ENCODE data around the gene TCERG1L.

The TCERG1L gene

GRCh38 chr10:131316321-131317075, 5.0 kb upstream of the TCERG1L start:
- in situ Hi-C loops (cut with MboI; ENCODE audit: low sequenced_read_pairs) = no loop called here

DNA sequence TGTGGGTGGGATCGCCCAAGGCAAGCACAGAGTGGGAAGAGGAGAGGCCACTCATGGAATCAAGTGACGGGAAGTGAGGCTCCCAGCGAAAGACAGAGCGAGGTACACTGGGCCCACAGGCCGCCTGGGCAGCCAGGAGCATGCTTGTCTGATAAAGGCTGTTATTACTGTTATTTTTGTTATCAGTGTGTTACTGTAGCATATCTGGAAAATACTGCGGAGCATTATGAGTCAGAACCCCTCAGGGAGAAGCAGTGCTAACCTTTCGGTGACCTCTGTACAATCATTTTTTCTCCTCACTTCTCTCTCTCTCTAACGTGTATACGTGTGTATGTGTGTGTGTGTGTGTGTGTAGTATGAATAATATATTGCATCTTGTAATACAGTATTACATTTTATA, 3.8 kb upstream of the TCERG1L start:
- in situ Hi-C loops (cut with MboI; ENCODE audit: low sequenced_read_pairs) = no loop called here

DNA sequence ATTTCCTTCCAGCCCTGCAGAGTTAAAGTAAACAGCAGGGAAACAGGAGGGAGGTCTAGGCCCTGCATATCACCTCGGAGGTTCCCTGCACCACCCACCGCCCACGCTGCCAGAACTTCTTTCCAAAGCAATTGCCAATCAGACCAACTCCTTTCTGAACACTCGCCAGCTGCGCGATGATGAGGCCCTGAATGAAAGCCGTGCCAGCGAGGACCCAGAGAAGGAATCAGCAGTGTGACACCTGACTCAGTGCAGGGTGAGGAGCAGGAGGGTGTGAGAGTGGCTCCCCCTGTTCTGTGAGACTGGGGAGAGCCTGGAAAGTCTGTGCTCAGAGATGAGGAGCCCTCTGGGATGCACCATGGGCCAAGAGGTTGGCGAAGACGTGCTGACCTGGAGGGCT, 3.3 kb upstream of the TCERG1L start:
- in situ Hi-C loops (cut with MboI; ENCODE audit: low sequenced_read_pairs) = no loop called here

DNA sequence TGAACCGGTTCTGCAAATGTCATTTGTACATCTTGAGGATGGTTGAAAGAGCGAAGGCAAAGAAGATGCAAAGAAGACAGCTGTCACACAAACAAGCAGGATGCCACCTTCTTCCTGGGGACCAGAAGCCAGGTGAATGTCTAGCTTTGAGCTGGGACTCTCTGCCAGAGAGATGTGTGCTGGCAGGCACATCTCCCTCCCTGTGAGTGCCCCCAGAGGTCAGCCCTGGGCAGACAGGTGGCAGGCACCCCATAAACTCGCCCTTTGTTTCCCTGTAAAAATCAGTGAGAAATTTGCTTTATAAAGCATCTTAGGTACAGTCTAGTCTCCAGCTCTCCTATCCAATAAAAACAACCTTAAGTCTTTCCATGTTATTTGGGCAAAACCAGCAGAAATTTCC, 2.6 kb upstream of the TCERG1L start:
- in situ Hi-C loops (cut with MboI; ENCODE audit: low sequenced_read_pairs) = no loop called here

DNA sequence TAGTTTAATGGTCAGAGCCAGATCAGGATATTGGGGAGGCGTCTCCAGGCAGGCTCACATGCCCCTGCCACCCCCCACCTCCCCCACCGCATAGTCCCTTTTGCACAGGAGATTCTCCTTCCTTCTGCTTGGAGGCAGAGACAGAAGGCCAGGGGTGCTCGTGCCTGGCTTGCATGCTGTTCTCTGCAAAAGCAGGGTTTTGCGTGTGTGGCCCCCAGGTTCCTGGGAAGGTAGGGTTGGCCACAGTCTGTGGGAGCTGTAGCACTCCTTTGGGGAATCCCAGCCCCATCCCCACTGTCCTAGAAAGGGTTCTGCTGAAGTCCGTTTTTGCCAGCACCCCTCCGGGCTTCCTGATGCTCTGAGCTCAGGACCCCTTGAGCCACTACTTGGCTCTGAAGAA, 1.9 kb upstream of the TCERG1L start:
- in situ Hi-C loops (cut with MboI; ENCODE audit: low sequenced_read_pairs) = no loop called here

DNA sequence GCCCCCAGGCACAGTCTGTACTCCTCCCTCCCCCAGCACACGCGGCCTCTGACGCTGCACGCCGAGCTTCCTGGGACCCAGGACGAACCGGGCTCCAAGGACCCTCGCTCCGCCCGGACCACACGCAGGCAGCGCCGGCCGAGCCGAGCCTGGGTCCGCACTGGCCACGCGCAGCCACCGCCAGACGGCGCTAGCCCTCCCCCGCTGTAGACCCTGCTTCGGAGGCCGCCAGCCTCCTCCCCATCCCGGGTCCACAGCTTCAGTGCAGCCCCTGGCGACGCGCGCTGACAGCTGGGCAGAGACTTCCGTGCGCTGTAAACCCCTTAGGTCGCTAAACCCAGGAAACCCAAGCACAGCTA, 936 bp upstream of the TCERG1L start:
- in situ Hi-C loops (cut with MboI; ENCODE audit: low sequenced_read_pairs) = no loop called here

DNA sequence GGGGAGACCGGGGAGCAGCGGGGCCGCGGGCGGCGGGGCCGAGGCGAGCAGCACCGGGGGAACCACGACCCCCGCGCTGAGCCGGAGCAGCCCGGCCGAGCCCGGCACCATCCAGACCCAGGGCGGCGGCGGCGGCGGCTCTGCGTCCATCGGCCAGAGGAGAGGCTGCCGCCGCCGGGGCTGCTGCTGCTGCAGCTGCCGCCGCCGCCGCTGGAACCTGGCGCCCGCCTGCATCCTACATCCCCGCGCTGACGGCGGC, 190 bp downstream of the TCERG1L start:
- in situ Hi-C loops (cut with MboI; ENCODE audit: low sequenced_read_pairs) = no loop called here

- in situ Hi-C loops (cut with MboI; ENCODE audit: low sequenced_read_pairs) = no loop called here
These were observed 745 bp downstream of the TCERG1L start for GRCh38 chr10:131310551-131311401.

DNA sequence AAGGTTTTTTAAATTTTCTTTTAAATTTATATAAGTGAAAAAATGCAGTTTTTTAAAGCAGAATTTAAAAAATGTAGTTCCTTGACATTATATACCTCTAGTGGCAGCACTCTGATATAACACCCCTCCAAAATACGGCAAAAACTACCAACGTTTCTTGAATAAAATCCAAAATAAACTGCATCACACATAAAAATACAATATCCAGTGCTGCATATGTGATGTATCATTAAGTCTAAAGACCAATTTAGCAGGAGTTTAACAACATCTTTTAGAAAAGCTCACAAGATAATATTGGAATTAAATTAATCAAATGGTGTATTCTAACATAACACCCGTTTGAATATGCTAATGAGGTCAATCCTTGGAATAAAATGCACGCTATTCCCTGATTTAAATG, 1.4 kb downstream of the TCERG1L start:
- in situ Hi-C loops (cut with MboI; ENCODE audit: low sequenced_read_pairs) = no loop called here

DNA sequence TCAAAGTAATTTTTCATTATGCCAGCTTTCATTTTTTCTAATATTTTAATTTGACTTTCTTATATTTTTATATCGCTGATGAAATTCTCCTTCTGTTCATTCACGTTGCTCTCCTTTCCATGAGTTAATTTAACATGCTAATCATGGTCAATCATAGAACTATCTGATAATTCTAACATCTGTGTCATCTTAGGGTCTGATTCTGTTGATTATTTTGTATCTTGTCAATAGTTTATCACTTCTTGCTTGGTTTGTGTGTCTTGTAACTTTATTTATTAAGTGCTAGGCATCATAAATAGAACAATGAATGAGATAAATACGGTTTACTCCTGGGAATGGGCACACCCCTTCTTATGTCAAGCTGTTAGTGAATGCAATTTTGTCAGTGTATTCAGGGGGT, 11.0 kb downstream of the TCERG1L start:
- in situ Hi-C loops (cut with MboI; ENCODE audit: low sequenced_read_pairs) = no loop called here

DNA sequence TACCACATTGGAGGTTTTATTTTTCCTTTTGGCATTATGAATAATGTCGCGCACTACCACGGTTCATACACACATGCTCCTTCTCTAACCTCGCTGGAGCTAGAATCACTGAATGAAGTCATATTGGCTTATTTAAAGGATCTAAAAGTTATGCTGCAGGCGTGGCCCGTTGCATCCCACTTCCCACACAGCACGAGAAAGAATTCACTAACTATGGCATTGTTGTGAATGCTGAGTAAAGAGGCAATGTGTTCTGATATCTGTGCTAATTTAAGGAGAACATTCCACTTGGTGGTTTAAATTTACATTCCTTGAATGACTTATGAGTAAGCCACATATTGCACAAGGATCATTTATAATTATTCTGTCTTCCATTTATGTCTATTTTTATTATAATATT, 20.7 kb downstream of the TCERG1L start:
- in situ Hi-C loops (cut with MboI; ENCODE audit: low sequenced_read_pairs) = no loop called here

DNA sequence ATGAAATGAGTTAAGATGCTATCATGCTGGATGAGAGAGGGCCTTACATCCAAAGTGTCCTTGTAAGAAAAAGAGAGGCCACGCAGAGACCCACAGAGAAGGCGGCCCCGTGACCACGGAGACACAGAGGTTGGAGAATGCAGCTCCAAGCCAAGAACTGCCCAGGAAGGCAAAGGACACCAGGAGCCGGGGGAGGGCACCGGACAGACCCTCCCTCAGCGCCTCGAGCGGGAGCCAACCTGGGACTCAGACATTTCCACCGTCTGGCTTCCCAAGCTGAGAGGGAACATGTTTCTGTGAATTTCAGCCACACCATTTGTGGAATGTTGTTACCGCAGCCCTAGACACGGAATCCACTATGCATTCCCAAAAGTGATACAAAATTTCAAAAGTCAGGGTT, 22.9 kb downstream of the TCERG1L start:
- in situ Hi-C loops (cut with MboI; ENCODE audit: low sequenced_read_pairs) = no loop called here

DNA sequence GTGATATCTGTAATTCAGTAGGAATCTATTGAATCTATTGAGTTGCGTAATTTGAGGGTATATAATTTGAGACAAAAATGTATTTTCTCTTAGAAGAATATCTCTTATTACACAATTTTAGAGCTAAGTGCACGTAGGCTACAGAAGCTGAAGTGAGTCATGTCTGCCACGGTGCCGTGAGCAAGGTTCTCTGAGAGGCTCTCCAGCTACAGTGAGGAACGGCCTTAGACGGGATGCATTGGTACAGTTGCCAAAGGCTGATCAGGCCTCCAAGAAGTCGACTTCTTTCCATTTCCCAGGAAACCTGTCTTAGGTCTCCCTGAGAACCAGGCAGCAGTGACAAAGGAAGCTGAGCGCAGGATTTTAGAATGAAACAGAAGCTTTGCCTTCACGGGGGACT, 28.6 kb downstream of the TCERG1L start:
- in situ Hi-C loops (cut with MboI; ENCODE audit: low sequenced_read_pairs) = no loop called here

- in situ Hi-C loops (cut with MboI; ENCODE audit: low sequenced_read_pairs) = no loop called here
These were observed 31.4 kb downstream of the TCERG1L start for GRCh38 chr10:131280101-131280500.

DNA sequence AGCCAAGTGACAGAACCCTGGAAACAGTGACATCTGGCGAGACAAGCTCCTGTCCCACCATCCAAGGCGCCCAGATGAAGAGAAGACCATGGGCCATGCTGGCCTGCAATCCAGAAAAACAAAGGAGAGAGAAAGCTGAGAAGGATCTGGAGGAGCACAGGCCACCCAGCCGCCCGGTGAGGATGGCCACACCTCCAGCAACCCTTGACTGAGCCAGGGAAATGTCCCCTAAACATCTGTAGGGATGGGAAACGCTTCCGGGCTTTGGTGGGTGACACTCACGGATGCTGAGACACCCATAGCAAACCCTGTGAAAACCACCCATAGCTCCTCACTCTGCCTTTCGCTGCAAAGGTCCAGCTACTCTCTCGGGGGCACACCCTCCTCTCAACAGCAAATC, 32.0 kb downstream of the TCERG1L start:
- in situ Hi-C loops (cut with MboI; ENCODE audit: low sequenced_read_pairs) = no loop called here

GRCh38 chr10:131277969-131278368, 33.6 kb downstream of the TCERG1L start:
- in situ Hi-C loops (cut with MboI; ENCODE audit: low sequenced_read_pairs) = no loop called here

DNA sequence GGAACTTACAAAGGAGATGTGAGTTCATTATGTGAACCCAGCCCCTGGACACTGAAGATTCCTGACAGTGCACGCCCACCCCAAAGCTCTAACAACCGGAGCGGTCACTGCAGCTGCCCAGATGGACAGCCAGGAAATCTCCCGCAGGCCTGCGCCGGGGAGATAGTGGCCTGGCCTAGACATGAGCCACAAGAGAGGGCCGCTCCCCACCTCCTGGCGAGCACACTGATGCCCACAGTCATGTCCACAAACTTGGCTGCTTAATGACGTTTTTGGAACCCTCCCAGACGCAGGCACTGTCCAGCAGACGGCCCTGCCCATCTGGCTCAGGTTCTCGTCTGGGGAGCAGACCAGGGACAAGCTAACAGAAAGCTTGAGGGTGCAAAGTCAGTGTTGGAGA, 34.2 kb downstream of the TCERG1L start:
- in situ Hi-C loops (cut with MboI; ENCODE audit: low sequenced_read_pairs) = no loop called here

- in situ Hi-C loops (cut with MboI; ENCODE audit: low sequenced_read_pairs) = no loop called here
These were observed 35.8 kb downstream of the TCERG1L start for GRCh38 chr10:131275691-131276090.

DNA sequence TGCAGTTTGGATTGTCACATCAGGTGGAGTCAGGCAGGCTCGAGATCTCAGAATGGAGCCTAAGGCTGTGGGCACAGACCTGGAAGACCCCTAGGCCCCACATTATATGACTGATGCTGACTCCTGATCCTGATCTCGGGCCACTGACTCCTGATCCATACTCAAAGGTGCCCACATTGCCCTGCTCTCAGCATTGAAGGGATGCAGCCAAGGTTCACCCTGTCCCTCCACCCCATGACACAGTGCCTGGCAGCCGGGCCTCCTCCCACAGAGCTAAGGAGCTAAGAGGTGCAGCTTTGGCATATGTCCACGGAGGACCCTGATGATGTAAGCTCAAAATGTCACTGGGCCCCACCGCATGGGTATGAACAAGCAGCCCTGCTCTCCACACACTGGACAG, 36.6 kb downstream of the TCERG1L start:
- in situ Hi-C loops (cut with MboI; ENCODE audit: low sequenced_read_pairs) = no loop called here

- in situ Hi-C loops (cut with MboI; ENCODE audit: low sequenced_read_pairs) = no loop called here
These were observed 37.2 kb downstream of the TCERG1L start for GRCh38 chr10:131274133-131274880.

GRCh38 chr10:131273476-131273875, 38.0 kb downstream of the TCERG1L start:
- in situ Hi-C loops (cut with MboI; ENCODE audit: low sequenced_read_pairs) = no loop called here

GRCh38 chr10:131272897-131273451, 38.5 kb downstream of the TCERG1L start:
- in situ Hi-C loops (cut with MboI; ENCODE audit: low sequenced_read_pairs) = no loop called here
